ENCODE measurements around the gene ULK1. TPM values are rescaled to one million over a fixed set of nuclear protein-coding genes. Genes with fewer than 3 reads are reported as not detected.

ULK1 gene
- total and polyA plus RNA-seq, 4 donors, result 15.4 to 32.8 (median 22.8) TPM

DNA sequence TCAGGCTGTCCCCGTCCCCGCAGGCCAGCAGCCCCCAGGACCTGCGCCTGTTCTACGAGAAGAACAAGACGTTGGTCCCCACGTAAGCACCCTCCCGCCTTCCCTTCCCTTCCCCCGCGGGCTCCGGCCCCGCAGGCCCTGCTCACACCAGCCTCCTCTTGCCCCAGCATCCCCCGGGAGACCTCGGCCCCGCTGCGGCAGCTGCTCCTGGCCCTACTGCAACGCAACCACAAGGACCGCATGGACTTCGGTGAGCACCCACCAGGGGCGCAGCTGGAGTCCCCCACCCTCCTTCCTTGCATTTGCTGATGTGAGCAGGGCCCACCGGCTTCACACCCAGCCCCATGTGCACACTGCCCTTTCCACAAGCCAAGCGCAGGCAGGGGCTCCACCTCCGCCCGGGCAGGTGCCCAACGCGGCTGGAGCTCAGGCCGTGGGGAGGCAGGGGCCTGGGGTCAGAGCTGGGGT, 15.4 kb downstream of the ULK1 start:
- H3K9me3 ChIP-seq (ENCODE audit: control insufficient read depth in 4 of 4, insufficient read depth in 3 of 4, low read length in 3 of 4), result no peaks in the 10 kb centered on the region
- H3K27me3 ChIP-seq (ENCODE audit: control insufficient read depth in 3 of 3, insufficient read depth in 3 of 3, low read length in 2 of 3), result no peaks in the 10 kb centered on the region
- no peak for DNase-seq
- H3K27ac ChIP-seq (ENCODE audit: low read depth in 1 of 2, low read length in 1 of 2), result no peak overlapping the region
- ATAC-seq (ENCODE audit: insufficient read depth, low FRiP score), result no peak
- no peak overlapping the region for H3K4me3 ChIP-seq
- TF ChIP-seq, protein P1, sequence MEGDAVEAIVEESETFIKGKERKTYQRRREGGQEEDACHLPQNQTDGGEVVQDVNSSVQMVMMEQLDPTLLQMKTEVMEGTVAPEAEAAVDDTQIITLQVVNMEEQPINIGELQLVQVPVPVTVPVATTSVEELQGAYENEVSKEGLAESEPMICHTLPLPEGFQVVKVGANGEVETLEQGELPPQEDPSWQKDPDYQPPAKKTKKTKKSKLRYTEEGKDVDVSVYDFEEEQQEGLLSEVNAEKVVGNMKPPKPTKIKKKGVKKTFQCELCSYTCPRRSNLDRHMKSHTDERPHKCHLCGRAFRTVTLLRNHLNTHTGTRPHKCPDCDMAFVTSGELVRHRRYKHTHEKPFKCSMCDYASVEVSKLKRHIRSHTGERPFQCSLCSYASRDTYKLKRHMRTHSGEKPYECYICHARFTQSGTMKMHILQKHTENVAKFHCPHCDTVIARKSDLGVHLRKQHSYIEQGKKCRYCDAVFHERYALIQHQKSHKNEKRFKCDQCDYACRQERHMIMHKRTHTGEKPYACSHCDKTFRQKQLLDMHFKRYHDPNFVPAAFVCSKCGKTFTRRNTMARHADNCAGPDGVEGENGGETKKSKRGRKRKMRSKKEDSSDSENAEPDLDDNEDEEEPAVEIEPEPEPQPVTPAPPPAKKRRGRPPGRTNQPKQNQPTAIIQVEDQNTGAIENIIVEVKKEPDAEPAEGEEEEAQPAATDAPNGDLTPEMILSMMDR (IDR thresholded peaks at IDR 0.05; ENCODE audit: control extremely low read depth, extremely low read depth), result no peak
- peaks cover 0 to 3% (median 0%) of the 10 kb centered on the region in 5 donors for H3K4me1 ChIP-seq (ENCODE audit: control insufficient read depth in 5 of 5, insufficient read depth in 5 of 5, low read length in 5 of 5)
- no peak overlapping the region for H3K9ac ChIP-seq (ENCODE audit: insufficient read depth in 1 of 2, low read length in 2 of 2)
- H3K36me3 ChIP-seq (ENCODE audit: control insufficient read depth in 4 of 4, insufficient read depth in 4 of 4, low read length in 4 of 4), result peaks cover 0 to 64% (median 19%) of the 10 kb centered on the region in 4 donors
- 95 to 96% methylated on average over 26 of the region's 26 CpGs for WGBS, 2 donors

DNA sequence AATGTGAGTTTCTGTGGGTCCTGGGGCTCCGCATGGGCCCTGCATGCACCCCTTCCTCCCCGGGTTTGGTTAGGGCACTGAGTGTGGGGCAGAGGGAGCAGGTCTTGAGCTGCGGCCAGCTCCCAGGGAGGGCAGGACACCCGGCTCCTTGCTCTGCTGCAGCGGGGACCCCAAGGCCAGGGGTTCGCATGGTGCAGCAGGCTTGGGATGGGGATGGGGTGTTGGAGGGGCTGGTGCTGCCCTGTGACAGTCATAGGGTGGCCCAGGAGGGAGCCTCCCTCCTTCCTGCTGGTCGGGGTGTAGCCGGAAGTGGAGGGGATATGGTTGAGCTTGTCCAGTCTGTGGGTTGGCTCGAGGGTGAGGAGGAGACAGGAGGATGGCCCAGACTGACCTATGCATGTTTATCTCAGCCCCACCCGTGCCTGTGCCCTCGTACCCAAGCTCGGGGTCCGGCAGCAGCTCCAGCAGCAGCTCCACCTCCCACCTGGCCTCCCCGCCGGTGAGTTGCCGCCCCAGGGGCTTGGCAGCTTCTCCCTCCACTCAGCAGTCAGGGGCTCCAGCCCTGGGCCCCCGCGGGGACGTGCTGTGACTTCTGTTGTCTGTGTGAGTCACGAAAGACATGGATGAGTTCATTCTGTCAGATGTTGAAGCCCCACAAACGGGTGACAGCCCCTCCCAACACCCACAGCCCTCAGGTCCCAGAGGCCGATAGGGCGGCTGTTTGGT, 16.0 kb downstream of the ULK1 start:
- Histone ChIP-seq H3K4me3 (no peak overlapping the region), H3K4me1 (ENCODE audit: control insufficient read depth in 5 of 5, insufficient read depth in 5 of 5, low read length in 5 of 5) (peaks cover 0 to 3% (median 0%) of the 10 kb centered on the region in 5 donors), H3K27ac (ENCODE audit: low read depth in 1 of 2, low read length in 1 of 2) (no peak overlapping the region), H3K36me3 (ENCODE audit: control insufficient read depth in 4 of 4, insufficient read depth in 4 of 4, low read length in 4 of 4) (peaks cover 0 to 69% (median 19%) of the 10 kb centered on the region in 4 donors), H3K27me3 (ENCODE audit: control insufficient read depth in 3 of 3, insufficient read depth in 3 of 3, low read length in 2 of 3) (no peaks in the 10 kb centered on the region), H3K9me3 (ENCODE audit: control insufficient read depth in 4 of 4, insufficient read depth in 3 of 4, low read length in 3 of 4) (no peaks in the 10 kb centered on the region), H3K9ac (ENCODE audit: insufficient read depth in 1 of 2, low read length in 2 of 2) (no peak overlapping the region)
- no peak for DNase-seq
- WGBS, 2 donors, result 90 to 93% methylated on average over 20 to 23 of the region's 23 CpGs
- TF ChIP-seq, protein P1 (IDR thresholded peaks at IDR 0.05; ENCODE audit: control extremely low read depth, extremely low read depth), result no peak
- no peak for ATAC-seq (ENCODE audit: insufficient read depth, low FRiP score)

DNA sequence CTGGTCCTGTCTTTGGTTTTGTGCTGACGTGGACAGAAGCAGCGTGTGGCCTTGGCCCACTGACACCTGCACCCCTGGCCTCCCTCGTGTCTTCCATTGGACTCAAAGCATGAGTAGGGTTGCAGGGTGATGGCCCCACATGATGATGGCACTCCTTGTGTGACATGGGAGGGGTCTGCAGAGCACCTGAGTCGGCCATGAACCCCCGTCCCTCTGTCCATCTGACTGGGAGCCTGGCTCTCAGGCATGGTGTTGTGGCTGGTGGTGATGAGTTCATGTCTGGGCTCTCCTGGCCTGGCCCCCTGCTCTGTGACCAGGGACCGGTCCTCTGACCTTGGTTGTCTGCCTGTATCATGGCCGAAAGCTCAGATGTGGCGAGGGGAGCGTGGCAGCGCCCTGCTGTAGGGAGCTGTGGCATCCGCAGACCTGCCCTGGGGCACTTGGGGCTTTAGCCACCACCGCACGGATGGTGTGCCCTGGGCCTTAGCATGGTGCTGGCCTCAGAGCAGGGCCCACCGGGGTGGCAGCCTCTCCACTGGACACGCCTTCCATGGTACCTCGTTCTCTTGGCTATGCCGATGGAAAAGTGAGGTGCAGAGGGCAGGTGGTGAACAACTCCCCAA, 16.7 kb downstream of the ULK1 start:
- ATAC-seq (ENCODE audit: insufficient read depth, low FRiP score) (no peak), DNase-seq (no peak)
- H3K9me3 ChIP-seq (ENCODE audit: control insufficient read depth in 4 of 4, insufficient read depth in 3 of 4, low read length in 3 of 4), result no peaks in the 10 kb centered on the region
- H3K27me3 ChIP-seq (ENCODE audit: control insufficient read depth in 3 of 3, insufficient read depth in 3 of 3, low read length in 2 of 3), result no peaks in the 10 kb centered on the region
- H3K4me3 ChIP-seq, result no peak overlapping the region
- TF ChIP-seq, protein P1 (IDR thresholded peaks at IDR 0.05; ENCODE audit: control extremely low read depth, extremely low read depth), result no peak
- peaks cover 4 to 76% (median 21%) of the 10 kb centered on the region in 4 donors for H3K36me3 ChIP-seq (ENCODE audit: control insufficient read depth in 4 of 4, insufficient read depth in 4 of 4, low read length in 4 of 4)
- H3K4me1 ChIP-seq (ENCODE audit: control insufficient read depth in 5 of 5, insufficient read depth in 5 of 5, low read length in 5 of 5), result peaks cover 0 to 3% (median 0%) of the 10 kb centered on the region in 5 donors
- no peak overlapping the region for H3K9ac ChIP-seq (ENCODE audit: insufficient read depth in 1 of 2, low read length in 2 of 2)
- WGBS, 2 donors, result 95 to 97% methylated on average over 17 of the region's 17 CpGs
- no peak overlapping the region for H3K27ac ChIP-seq (ENCODE audit: low read depth in 1 of 2, low read length in 1 of 2)
